H9 (cell line): ENCODE results near the gene CCND2. TPM values are rescaled to one million over a fixed set of nuclear protein-coding genes. Genes with fewer than 3 reads are reported as not detected.

Experiments
- DNase-seq: peaks from one replicate; pipeline ENCODE4 v3.0.0-alpha.2; 2017
- H2AFZ ChIP-seq: one replicate; pipeline ENCODE4 v1.6.1; 2013; ENCODE audit warnings: mild to moderate bottlenecking, low read length, control low read depth, moderate library complexity
- H2AK5ac ChIP-seq: 2 replicates; pipeline ENCODE4 v1.6.1; 2013; ENCODE audit warnings: low read length, control low read depth, mixed read lengths; ENCODE audit not compliant: insufficient read length
- H2BK120ac ChIP-seq: one replicate; pipeline ENCODE4 v1.6.1; 2013; ENCODE audit warnings: low read depth, mild to moderate bottlenecking, low read length, control low read depth, inconsistent platforms; ENCODE audit not compliant: poor library complexity, severe bottlenecking
- H2BK12ac ChIP-seq: 2 replicates; pipeline ENCODE4 v1.6.1; 2013; ENCODE audit warnings: low read length, control low read depth, mixed read lengths, low read depth; ENCODE audit not compliant: insufficient read length
- H2BK15ac ChIP-seq: 2 replicates; pipeline ENCODE4 v1.6.1; 2013; ENCODE audit warnings: low read depth, low read length, control low read depth
- H2BK20ac ChIP-seq: one replicate; pipeline ENCODE4 v1.6.1; 2013; ENCODE audit warnings: low read depth, mild to moderate bottlenecking, low read length, control low read depth, inconsistent platforms; ENCODE audit not compliant: poor library complexity, severe bottlenecking
- H2BK5ac ChIP-seq: 2 replicates; pipeline ENCODE4 v1.6.1; 2013; ENCODE audit warnings: low read length, control low read depth, mixed read lengths; ENCODE audit not compliant: insufficient read length
- H3K14ac ChIP-seq: 2 replicates; pipeline ENCODE4 v1.6.1; 2013; ENCODE audit warnings: low read length, control low read depth; ENCODE audit not compliant: insufficient read depth
- H3K18ac ChIP-seq: 2 replicates; pipeline ENCODE4 v1.6.1; 2013; ENCODE audit warnings: low read depth, mild to moderate bottlenecking, mixed read lengths, low read length, control low read depth; ENCODE audit not compliant: insufficient read length
- H3K23ac ChIP-seq: 2 replicates; pipeline ENCODE4 v1.6.1; 2013; ENCODE audit warnings: low read length, control low read depth, mixed read lengths, low read depth; ENCODE audit not compliant: insufficient read length
- H3K23me2 ChIP-seq: 2 replicates; pipeline ENCODE4 v1.6.1; 2013; ENCODE audit warnings: low read depth, mild to moderate bottlenecking, mixed read lengths, low read length, control low read depth; ENCODE audit not compliant: insufficient read length, poor library complexity, severe bottlenecking
- H3K27ac ChIP-seq: 2 replicates; pipeline ENCODE4 v1.5.1; 2013; ENCODE audit warnings: low read length, control low read depth, mixed read lengths, low read depth; ENCODE audit not compliant: insufficient read length
- H3K27me3 ChIP-seq: 2 replicates; pipeline ENCODE4 v1.6.1; 2013; ENCODE audit warnings: low read length, control low read depth, inconsistent platforms; ENCODE audit not compliant: insufficient read depth
- H3K4ac ChIP-seq: 2 replicates; pipeline ENCODE4 v1.6.1; 2013; ENCODE audit warnings: low read depth, mild to moderate bottlenecking, control low read depth, inconsistent platforms, low read length, moderate library complexity
- H3K4me1 ChIP-seq: 2 replicates; pipeline ENCODE4 v1.6.1; 2013; ENCODE audit warnings: low read length, control low read depth, inconsistent platforms; ENCODE audit not compliant: insufficient read depth
- H3K4me2 ChIP-seq: 2 replicates; pipeline ENCODE4 v1.6.1; 2013; ENCODE audit warnings: low read length, control low read depth, mixed read lengths; ENCODE audit not compliant: insufficient read length, insufficient read depth
- H3K56ac ChIP-seq: 2 replicates; pipeline ENCODE4 v1.6.1; 2013; ENCODE audit warnings: low read depth, mild to moderate bottlenecking, mixed read lengths, low read length, control low read depth; ENCODE audit not compliant: insufficient read length
- H3K79me1 ChIP-seq: 2 replicates; pipeline ENCODE4 v1.6.1; 2013; ENCODE audit warnings: low read depth, mild to moderate bottlenecking, moderate library complexity, low read length, control low read depth, inconsistent platforms; ENCODE audit not compliant: insufficient read depth, poor library complexity, severe bottlenecking
- H3K79me2 ChIP-seq: 2 replicates; pipeline ENCODE4 v1.6.1; 2013; ENCODE audit warnings: low read length, control low read depth, inconsistent platforms; ENCODE audit not compliant: insufficient read depth
- H3K9ac ChIP-seq: 2 replicates; pipeline ENCODE4 v1.6.1; 2013; ENCODE audit warnings: low read length, control low read depth, mixed read lengths; ENCODE audit not compliant: insufficient read length; ENCODE audit errors: extremely low read depth
- H3K9me3 ChIP-seq: one replicate; pipeline ENCODE4 v1.6.1; 2013; ENCODE audit warnings: low read depth, low read length, inconsistent platforms; ENCODE audit not compliant: control insufficient read depth
- H3T11ph ChIP-seq: one replicate; pipeline ENCODE4 v1.6.1; 2013; ENCODE audit warnings: mild to moderate bottlenecking, low read length, control low read depth, inconsistent platforms
- H4K20me1 ChIP-seq: one replicate; pipeline ENCODE4 v1.6.1; 2013; ENCODE audit not compliant: control insufficient read depth, insufficient read length, insufficient read depth
- H4K5ac ChIP-seq: 2 replicates; pipeline ENCODE4 v1.6.1; 2013; ENCODE audit warnings: low read depth, mild to moderate bottlenecking, mixed read lengths, low read length, control low read depth; ENCODE audit not compliant: insufficient read length
- H4K8ac ChIP-seq: replicated peaks from 2 replicates; pipeline ENCODE4 v1.6.1; 2013; ENCODE audit warnings: low read length, control low read depth, mixed read lengths, low read depth; ENCODE audit not compliant: insufficient read length
- H4K91ac ChIP-seq: 2 replicates; pipeline ENCODE4 v1.6.1; 2013; ENCODE audit warnings: low read depth, mild to moderate bottlenecking, moderate library complexity, mixed read lengths, low read length, control low read depth; ENCODE audit not compliant: insufficient read length
- H3K27ac Mint-ChIP-seq, 3 experiments: 2 replicates in 2 of 3; 3 replicates in 1 of 3; pipeline ENCODE4 v1.8.0; 2020 to 2021; ENCODE audit warnings: mixed read lengths in 3 of 3, mild to moderate bottlenecking in 1 of 3, moderate library complexity in 1 of 3
- H3K27me3 Mint-ChIP-seq: 2 replicates; pipeline ENCODE4 v1.8.0; 2021; ENCODE audit warnings: low read depth, mild to moderate bottlenecking, moderate library complexity, mixed read lengths
- H3K36me3 Mint-ChIP-seq, 3 experiments: 2 replicates in 2 of 3; 3 replicates in 1 of 3; pipeline ENCODE4 v1.8.0; 2020 to 2021; ENCODE audit warnings: low read depth in 3 of 3, mixed read lengths in 3 of 3; ENCODE audit not compliant: insufficient read depth in 1 of 3
- H3K4me1 Mint-ChIP-seq, 2 experiments: 2 replicates each; pipeline ENCODE4 v1.8.0; 2020; ENCODE audit warnings: mixed read lengths in 2 of 2
- H3K4me3 Mint-ChIP-seq, 2 experiments: 2 replicates in 1 of 2; 3 replicates in 1 of 2; pipeline ENCODE4 v1.8.0; 2020 to 2021; ENCODE audit warnings: mild to moderate bottlenecking in 2 of 2, mixed read lengths in 2 of 2, moderate library complexity in 1 of 2
- H3K9me3 Mint-ChIP-seq, 2 experiments: 2 replicates in 1 of 2; 3 replicates in 1 of 2; pipeline ENCODE4 v1.8.0; 2020; ENCODE audit warnings: mild to moderate bottlenecking in 2 of 2, mixed read lengths in 2 of 2, moderate library complexity in 1 of 2
- CTCF ChIP-seq: fragments of 200-600 bp; sonication (generic); conservative IDR thresholded peaks from 3 replicates; pipeline ENCODE4 v1.8.0; 2021; ENCODE audit warnings: antibody characterized with exemption, mild to moderate bottlenecking
- WGBS: extraction: QIAGEN DNeasy Blood & Tissue Kit; methylation state at CpG from one replicate; pipeline ENCODE4 v1.1.7; 2013; ENCODE audit warnings: missing lambda C conversion rate, low lambda C conversion rate, mixed read lengths; ENCODE audit not compliant: insufficient read length; ENCODE audit errors: extremely low coverage; 5-methylcytosine and 5-hydroxymethylcytosine counted together
- total RNA-seq: library from RNA; stranded (reverse); gene quantifications from 2 replicates; pipeline ENCODE4 v1.2.1, GENCODE V29; 2021

CCND2 gene
- total RNA-seq, 1 experiment from 2014 or later = 104 TPM

DNA sequence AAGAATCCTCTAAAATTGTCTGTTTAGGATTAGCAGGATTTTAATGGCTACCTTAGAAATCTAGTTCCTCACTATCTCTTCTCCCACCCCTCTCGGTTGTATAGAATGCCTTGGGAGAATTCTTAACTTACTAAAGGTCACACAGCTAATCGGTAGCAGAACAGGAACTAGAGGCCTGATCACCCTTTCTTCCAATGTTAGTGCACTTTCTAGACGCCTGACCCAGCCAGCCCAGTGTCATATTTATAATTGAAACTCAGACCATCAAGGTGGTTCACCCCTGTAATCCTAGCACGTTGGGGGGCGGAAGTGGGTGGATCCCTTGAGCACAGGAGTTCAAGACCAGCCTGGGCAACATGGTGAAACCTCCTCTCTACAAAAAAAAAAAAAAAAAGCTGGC lies 49.2 kb downstream of the CCND2 start:
- Mint-ChIP-seq H3K4me3 (peak overlapping the region; percentile 13 to 15; a peak in 3 of 5 replicates), H3K4me1 (peaks cover 20% of the 10 kb centered on the region in 2 experiments), H3K27ac (peak overlapping the region in 1 of 3 experiments; percentile 44; a peak in 1 of 7 replicates), H3K36me3 (peaks cover 10 to 18% (median 17%) of the 10 kb centered on the region in 3 experiments), H3K27me3 (peaks cover 20% of the 10 kb centered on the region), H3K9me3 (peaks cover 3 to 4% of the 10 kb centered on the region in 2 experiments)
- no peak for TF ChIP-seq CTCF
- H2AK5ac ChIP-seq = no peak overlapping the region
- DNase-seq = no peak
- H3K56ac ChIP-seq = no peak overlapping the region
- H3K14ac ChIP-seq = no peak overlapping the region
- no peak overlapping the region for H3T11ph ChIP-seq
- H2BK5ac ChIP-seq = no peak overlapping the region
- no peak overlapping the region for H3K27ac ChIP-seq
- H2BK20ac ChIP-seq = no peak overlapping the region
- H4K8ac ChIP-seq = no peak overlapping the region
- no peaks in the 10 kb centered on the region for H3K9me3 ChIP-seq
- H2AFZ ChIP-seq = no peak overlapping the region
- no peak overlapping the region for H2BK12ac ChIP-seq
- no peak overlapping the region for H3K18ac ChIP-seq
- no peak overlapping the region for H4K5ac ChIP-seq
- no peak overlapping the region for H2BK120ac ChIP-seq
- no peak overlapping the region for H3K4me2 ChIP-seq
- peaks cover 2% of the 10 kb centered on the region; the same call in 1 of the 2 replicates for H3K79me2 ChIP-seq
- H2BK15ac ChIP-seq = no peak overlapping the region
- no peak overlapping the region for H3K4ac ChIP-seq
- H3K79me1 ChIP-seq = peaks cover 7% of the 10 kb centered on the region
- no peaks in the 10 kb centered on the region; the same call in 1 of the 2 replicates for H3K4me1 ChIP-seq
- peaks cover 4% of the 10 kb centered on the region for H3K23me2 ChIP-seq
- H4K91ac ChIP-seq = no peak overlapping the region
- WGBS = no CpG with 5 or more reads among the region's 5 CpGs
- no peaks in the 10 kb centered on the region for H3K27me3 ChIP-seq
- no peak overlapping the region for H3K23ac ChIP-seq
- no peak overlapping the region for H3K9ac ChIP-seq
- H4K20me1 ChIP-seq = no peaks in the 10 kb centered on the region

Other genes with a start within 250 kb of the CCND2 start
- 23.4 and 27.5 TPM in 2 replicates for gene TIGAR, start 47.5 kb downstream of the CCND2 start, total RNA-seq
- 0.13 and 0.24 TPM in 2 replicates for gene FGF23, start 106.0 kb downstream of the CCND2 start, total RNA-seq
- gene FGF6, start 172.1 kb downstream of the CCND2 start, total RNA-seq = not detected in 2 replicates